ENCODE results near the gene ISLR.
"Not testable (repeated sequence)": the region's sequence is repeated elsewhere in the genome, so short reads cannot be mapped to it uniquely, and the experiment has no call there.

ISLR gene

DNA sequence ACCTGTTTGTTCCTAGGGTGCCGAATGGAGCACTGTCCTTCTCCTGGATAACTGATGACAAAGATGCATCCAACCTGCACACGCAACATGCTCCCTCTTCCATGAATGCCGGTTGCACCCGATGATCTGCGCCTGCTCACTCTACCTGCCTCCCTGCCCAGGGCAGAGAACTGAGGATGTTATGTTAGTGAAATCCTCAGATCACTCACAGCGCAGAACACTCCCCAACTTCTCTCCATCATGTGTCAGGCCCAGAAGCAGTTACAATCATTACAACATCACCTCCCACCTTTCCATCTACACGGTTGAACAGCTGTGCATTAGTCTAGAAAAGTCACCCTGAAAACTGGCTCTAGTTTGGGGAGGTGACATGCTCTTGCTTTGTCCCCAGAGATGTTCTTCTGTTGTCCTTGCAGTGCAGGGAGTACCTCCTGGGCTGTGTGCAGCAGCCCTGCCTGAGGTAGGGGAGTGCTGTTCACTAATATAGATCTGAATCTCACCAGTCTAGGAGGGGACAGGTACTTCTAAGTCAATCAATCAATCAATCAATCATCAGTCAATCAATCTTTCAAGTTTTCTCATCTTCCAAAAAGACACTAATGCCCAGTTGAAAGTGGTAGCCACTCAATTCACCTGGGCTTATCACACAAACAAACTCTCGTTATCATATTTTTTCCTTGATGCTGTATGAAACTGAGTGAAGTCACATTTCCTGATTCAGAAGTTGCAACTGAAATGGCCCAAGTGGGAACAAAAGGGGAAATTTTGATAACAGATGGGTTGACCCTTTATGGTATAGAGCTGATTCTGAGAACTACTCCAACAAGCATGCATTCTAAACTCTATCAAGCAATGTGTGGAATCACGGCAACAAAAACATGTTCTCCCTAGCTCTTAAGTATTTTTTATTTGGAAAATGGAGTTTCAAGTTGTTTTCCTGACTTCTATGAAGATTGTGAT, 15.4 kb upstream of the ISLR start:
- H3K4me3 Mint-ChIP-seq, result no peak overlapping the region
- no peaks in the 10 kb centered on the region for H3K36me3 Mint-ChIP-seq (ENCODE audit: low read depth)
- peaks cover 20% of the 10 kb centered on the region for H3K4me1 Mint-ChIP-seq (ENCODE audit: low read depth)
- H3K9me3 Mint-ChIP-seq, result no peaks in the 10 kb centered on the region
- no peak overlapping the region for H3K27ac Mint-ChIP-seq
- H3K27me3 Mint-ChIP-seq, result peaks cover 20% of the 10 kb centered on the region

- H3K27ac Mint-ChIP-seq, result no peak overlapping the region
These were observed 14.5 kb upstream of the ISLR start for GRCh38 chr15:74158855-74159650.

DNA sequence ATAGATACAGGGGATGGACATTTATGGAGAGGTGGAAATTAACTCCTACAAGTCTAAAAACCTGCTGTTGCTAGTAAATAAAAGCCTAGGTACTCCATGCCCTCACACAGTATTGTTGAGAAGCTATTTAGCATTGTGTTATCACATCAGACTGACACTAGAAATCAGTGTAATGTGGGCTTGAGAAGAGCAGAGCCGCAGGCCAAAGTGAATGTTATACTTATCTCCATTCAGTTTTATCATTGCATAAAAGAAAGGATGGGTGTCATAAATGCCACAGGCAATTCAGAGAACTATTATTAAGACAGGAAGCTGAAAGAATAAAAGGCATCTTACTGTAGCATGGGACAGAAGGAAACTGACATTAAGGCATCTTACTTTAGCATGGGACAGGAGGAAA, 13.7 kb upstream of the ISLR start:
- no peak overlapping the region for H3K27ac Mint-ChIP-seq
- H3K9me3 Mint-ChIP-seq, result no peaks in the 10 kb centered on the region
- no peak overlapping the region for H3K4me3 Mint-ChIP-seq
- no peaks in the 10 kb centered on the region for H3K36me3 Mint-ChIP-seq (ENCODE audit: low read depth)
- peaks cover 20% of the 10 kb centered on the region for H3K4me1 Mint-ChIP-seq (ENCODE audit: low read depth)
- H3K27me3 Mint-ChIP-seq, result peaks cover 23% of the 10 kb centered on the region

More at GRCh38 chr15:74158855-74159650, 14.5 kb upstream of the ISLR start:
- Mint-ChIP-seq H3K36me3 (ENCODE audit: low read depth) (no peaks in the 10 kb centered on the region), H3K9me3 (no peaks in the 10 kb centered on the region), H3K27me3 (peaks cover 23% of the 10 kb centered on the region), H3K4me3 (no peak overlapping the region), H3K4me1 (ENCODE audit: low read depth) (peaks cover 20% of the 10 kb centered on the region)

- peaks cover 22% of the 10 kb centered on the region for H3K27me3 Mint-ChIP-seq
- H3K4me1 Mint-ChIP-seq (ENCODE audit: low read depth), result peaks cover 20% of the 10 kb centered on the region
- H3K36me3 Mint-ChIP-seq (ENCODE audit: low read depth); H3K9me3 Mint-ChIP-seq; H3K27ac Mint-ChIP-seq; H3K4me3 Mint-ChIP-seq: not testable (repeated sequence)
These were observed 13.1 kb upstream of the ISLR start for GRCh38 chr15:74160390-74160789.

GRCh38 chr15:74162195-74162536, 11.3 kb upstream of the ISLR start:
- not testable (repeated sequence) for H3K27ac Mint-ChIP-seq

DNA sequence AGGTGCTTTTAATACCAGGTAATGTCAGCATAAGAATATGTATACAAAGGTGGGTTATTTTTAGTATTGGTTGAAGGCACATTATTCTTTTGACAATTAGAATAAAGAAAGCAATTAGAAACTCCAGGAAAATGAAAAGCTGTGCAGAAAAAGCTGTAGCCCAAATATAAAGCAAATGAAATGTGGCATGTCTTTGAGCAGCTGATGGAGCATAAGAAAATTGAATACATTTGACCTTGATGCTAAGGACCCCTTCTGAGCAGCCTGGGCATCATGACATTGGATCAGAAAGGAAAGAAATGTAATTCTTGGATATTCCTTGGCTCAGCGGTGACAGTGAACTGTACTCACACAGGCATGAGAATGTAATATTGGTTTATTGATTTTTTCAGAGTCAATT, 8.0 kb upstream of the ISLR start:
- no peak overlapping the region for H3K27ac Mint-ChIP-seq
- H3K4me1 Mint-ChIP-seq (ENCODE audit: low read depth), result no peaks in the 10 kb centered on the region
- no peaks in the 10 kb centered on the region for H3K36me3 Mint-ChIP-seq (ENCODE audit: low read depth)
- H3K4me3 Mint-ChIP-seq, result no peak overlapping the region
- no peaks in the 10 kb centered on the region for H3K9me3 Mint-ChIP-seq
- H3K27me3 Mint-ChIP-seq, result peaks cover 18% of the 10 kb centered on the region

More at GRCh38 chr15:74162195-74162536, 11.3 kb upstream of the ISLR start:
- not testable (repeated sequence) for H3K4me3 Mint-ChIP-seq; H3K9me3 Mint-ChIP-seq; H3K36me3 Mint-ChIP-seq (ENCODE audit: low read depth)
- H3K4me1 Mint-ChIP-seq (ENCODE audit: low read depth), result peaks cover 20% of the 10 kb centered on the region
- H3K27me3 Mint-ChIP-seq, result peaks cover 22% of the 10 kb centered on the region

DNA sequence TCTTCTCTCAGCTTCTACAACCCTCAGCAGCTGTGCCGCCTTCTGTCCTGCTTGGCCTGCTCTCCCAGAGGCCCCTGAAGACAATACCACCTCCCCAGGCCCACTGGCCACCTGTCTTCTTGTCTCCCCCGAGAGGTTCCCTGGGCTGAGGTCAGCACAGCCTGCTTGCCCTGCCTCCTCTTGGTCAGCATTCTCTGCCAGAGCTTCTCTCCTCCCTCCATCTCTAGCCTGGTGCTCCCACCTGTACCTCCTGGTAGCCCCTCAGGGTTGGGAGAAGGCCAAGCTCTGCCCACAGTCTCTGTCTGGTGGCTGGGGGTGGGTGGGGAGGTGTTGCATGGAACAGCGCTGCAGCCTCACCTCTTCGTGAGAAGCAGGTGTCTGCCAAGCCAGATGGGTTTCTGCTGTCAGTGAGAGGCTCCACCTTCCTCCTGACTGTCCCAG, 5.6 kb upstream of the ISLR start:
- H3K4me3 Mint-ChIP-seq, result no peak overlapping the region
- H3K27ac Mint-ChIP-seq, result no peak overlapping the region
- H3K36me3 Mint-ChIP-seq (ENCODE audit: low read depth), result no peaks in the 10 kb centered on the region
- peaks cover 14% of the 10 kb centered on the region for H3K27me3 Mint-ChIP-seq
- no peaks in the 10 kb centered on the region for H3K9me3 Mint-ChIP-seq
- no peaks in the 10 kb centered on the region for H3K4me1 Mint-ChIP-seq (ENCODE audit: low read depth)

GRCh38 chr15:74168711-74169126, 4.8 kb upstream of the ISLR start:
- Mint-ChIP-seq H3K4me1 (ENCODE audit: low read depth) (no peaks in the 10 kb centered on the region), H3K27me3 (peaks cover 6% of the 10 kb centered on the region), H3K4me3 (no peak overlapping the region), H3K9me3 (no peaks in the 10 kb centered on the region), H3K27ac (no peak overlapping the region), H3K36me3 (ENCODE audit: low read depth) (no peaks in the 10 kb centered on the region)

DNA sequence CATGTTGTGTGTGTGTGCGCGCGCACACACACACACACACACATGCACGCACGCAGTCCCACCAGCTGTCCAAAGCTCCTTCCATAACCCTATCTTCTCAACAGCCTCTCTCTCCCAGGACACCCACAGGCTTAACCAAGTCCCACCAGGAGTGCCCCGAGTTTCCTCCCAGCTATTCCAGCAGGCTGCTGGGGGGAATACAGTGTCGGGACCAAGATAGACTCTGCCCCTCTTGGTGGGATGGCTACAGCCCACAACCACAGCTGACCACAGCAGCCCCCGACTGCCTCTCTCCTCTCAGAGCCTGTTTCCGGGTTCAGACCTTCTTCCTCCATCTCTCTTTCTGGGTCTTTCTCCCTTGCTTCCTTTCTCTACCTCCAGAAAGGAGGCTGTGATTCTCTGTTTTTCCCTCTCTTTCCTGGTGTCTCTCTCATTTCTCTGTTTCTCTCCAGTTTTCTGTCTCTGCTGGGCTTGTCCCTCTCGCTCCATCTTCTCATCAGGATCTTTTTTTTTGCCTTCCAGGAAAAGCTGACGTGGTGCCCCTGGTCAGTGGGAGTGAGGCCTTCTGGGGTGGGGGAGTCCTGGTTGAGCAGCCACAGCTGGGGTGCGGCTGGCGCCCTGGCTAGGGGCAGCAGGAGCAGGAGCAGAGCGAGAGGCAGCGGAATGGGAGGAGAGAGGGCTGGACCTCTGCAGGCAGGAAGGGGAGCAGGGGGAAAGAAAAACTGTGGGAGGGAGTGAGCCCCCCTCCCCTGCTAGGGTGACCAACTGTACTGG, 3.3 kb upstream of the ISLR start:
- H3K27ac Mint-ChIP-seq, result no peak overlapping the region
- no peaks in the 10 kb centered on the region for H3K4me1 Mint-ChIP-seq (ENCODE audit: low read depth)
- H3K27me3 Mint-ChIP-seq, result no peaks in the 10 kb centered on the region
- no peaks in the 10 kb centered on the region for H3K36me3 Mint-ChIP-seq (ENCODE audit: low read depth)
- no peak overlapping the region for H3K4me3 Mint-ChIP-seq
- no peaks in the 10 kb centered on the region for H3K9me3 Mint-ChIP-seq

- Mint-ChIP-seq H3K27ac (no peak overlapping the region), H3K9me3 (no peaks in the 10 kb centered on the region), H3K4me1 (ENCODE audit: low read depth) (no peaks in the 10 kb centered on the region), H3K4me3 (no peak overlapping the region), H3K36me3 (ENCODE audit: low read depth) (no peaks in the 10 kb centered on the region), H3K27me3 (no peaks in the 10 kb centered on the region)
These were observed 2.5 kb upstream of the ISLR start for GRCh38 chr15:74170875-74171578.

DNA sequence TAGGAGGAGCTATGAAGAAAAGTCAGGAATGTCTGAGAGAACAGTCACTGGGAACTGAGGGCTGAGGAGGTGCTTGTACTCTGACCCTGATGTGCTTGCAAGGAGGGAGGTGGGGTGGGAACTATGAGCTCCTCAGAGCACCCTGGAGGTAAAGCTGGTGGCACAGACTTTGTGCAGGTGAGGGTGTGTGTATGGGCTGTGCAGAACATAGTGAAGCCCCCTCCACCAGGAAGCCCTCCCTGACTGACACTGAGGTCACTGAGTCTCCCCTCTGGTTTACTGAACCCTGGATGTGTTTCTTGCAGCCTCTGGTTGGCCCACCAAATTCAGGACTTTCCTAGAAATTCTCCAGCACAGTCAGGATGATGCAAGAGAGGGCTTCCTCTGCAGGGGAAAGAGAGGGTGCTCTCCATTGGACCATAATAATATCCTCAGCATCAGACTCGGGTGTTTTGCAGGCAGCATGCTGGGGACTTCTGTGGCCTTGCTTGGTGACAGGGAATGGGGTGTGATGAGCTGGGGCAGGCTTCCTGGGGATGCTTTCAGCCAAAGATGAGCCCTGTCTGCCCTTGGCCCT, 1.5 kb upstream of the ISLR start:
- H3K4me1 Mint-ChIP-seq (ENCODE audit: low read depth), result no peaks in the 10 kb centered on the region
- H3K27me3 Mint-ChIP-seq, result no peaks in the 10 kb centered on the region
- no peak overlapping the region for H3K27ac Mint-ChIP-seq
- no peak overlapping the region for H3K4me3 Mint-ChIP-seq
- no peaks in the 10 kb centered on the region for H3K9me3 Mint-ChIP-seq
- H3K36me3 Mint-ChIP-seq (ENCODE audit: low read depth), result no peaks in the 10 kb centered on the region

GRCh38 chr15:74172701-74173379, 670 bp upstream of the ISLR start:
- no peaks in the 10 kb centered on the region for H3K9me3 Mint-ChIP-seq
- H3K27ac Mint-ChIP-seq, result no peak overlapping the region
- no peaks in the 10 kb centered on the region for H3K27me3 Mint-ChIP-seq
- no peaks in the 10 kb centered on the region for H3K4me1 Mint-ChIP-seq (ENCODE audit: low read depth)
- no peak overlapping the region for H3K4me3 Mint-ChIP-seq
- H3K36me3 Mint-ChIP-seq (ENCODE audit: low read depth), result no peaks in the 10 kb centered on the region

DNA sequence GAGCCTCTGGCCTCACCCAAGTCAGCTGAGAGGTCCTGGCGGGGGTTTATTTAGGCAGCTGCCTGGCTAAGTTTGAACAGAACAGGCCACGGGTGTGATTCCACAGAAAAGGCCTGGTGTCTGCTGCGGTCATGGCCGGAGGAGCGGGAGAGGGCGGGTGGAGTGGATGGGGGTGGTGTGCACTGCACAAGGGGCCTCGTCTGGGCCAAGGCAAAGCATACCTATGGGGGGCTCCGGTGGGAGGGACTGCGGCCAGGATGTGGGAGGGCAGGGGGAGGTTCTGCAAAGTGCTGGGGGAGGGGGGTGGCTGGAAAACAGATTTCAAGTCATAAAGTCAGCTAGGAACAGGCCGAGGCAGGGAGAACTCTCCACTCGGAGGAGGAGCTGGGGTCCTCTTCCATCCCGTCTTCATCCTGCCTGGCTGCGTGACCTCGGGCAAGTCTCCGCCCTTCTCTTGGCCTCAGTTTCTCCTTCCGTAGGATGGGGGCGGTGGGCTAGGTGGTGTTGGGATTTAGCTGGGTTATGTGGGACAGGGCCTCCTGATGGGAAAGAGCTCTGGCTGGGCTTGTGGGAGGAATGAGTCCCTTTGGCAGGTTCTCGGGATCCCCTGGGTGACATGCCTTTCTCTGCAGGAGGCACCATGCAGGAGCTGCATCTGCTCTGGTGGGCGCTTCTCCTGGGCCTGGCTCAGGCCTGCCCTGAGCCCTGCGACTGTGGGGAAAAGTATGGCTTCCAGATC, 878 bp downstream of the ISLR start:
- no peak overlapping the region for H3K27ac Mint-ChIP-seq
- H3K9me3 Mint-ChIP-seq, result no peaks in the 10 kb centered on the region
- no peak overlapping the region for H3K4me3 Mint-ChIP-seq
- no peaks in the 10 kb centered on the region for H3K27me3 Mint-ChIP-seq
- H3K36me3 Mint-ChIP-seq (ENCODE audit: low read depth), result no peaks in the 10 kb centered on the region
- no peaks in the 10 kb centered on the region for H3K4me1 Mint-ChIP-seq (ENCODE audit: low read depth)

Measured in stimulated activated naive CD8-positive, alpha-beta T cell treated with anti-CD3 and anti-CD28 coated beads, Interleukin-15, Interleukin-2, amounts not matched to agents 100 ng/mL and 50 ng/mL, for 24 hours (primary cell).